HG03558 (cell line): ENCODE data around the gene TPM4.

Experiments
- ATAC-seq: cut with Tn5 transposase; IDR thresholded peaks from one replicate; pipeline ENCODE4 v1.9.1; 2021; ENCODE audit warnings: moderate number of reproducible peaks; ENCODE audit not compliant: unreplicated experiment; ENCODE audit errors: extremely low read depth

Gene TPM4

GRCh38 chr19:16041299-16041990, 34.9 kb upstream of the TPM4 start:
- no peak for ATAC-seq

- no peak for ATAC-seq
These were observed 34.3 kb upstream of the TPM4 start for GRCh38 chr19:16041991-16042386.

- ATAC-seq, result no peak
These were observed 33.7 kb upstream of the TPM4 start for GRCh38 chr19:16042533-16043085.

GRCh38 chr19:16043156-16043757, 33.0 kb upstream of the TPM4 start:
- ATAC-seq, result no peak

- no peak for ATAC-seq
These were observed 31.5 kb upstream of the TPM4 start for GRCh38 chr19:16044746-16045145.

- ATAC-seq, result no peak
These were observed 31.1 kb upstream of the TPM4 start for GRCh38 chr19:16045171-16045570.

GRCh38 chr19:16045893-16046292, 30.4 kb upstream of the TPM4 start:
- no peak for ATAC-seq

- ATAC-seq, result no peak
These were observed 27.7 kb upstream of the TPM4 start for GRCh38 chr19:16048583-16048982.

- no peak for ATAC-seq
These were observed 24.9 kb upstream of the TPM4 start for GRCh38 chr19:16051254-16052025.

GRCh38 chr19:16052353-16052752, 23.9 kb upstream of the TPM4 start:
- no peak for ATAC-seq

- no peak for ATAC-seq
These were observed 19.2 kb upstream of the TPM4 start for GRCh38 chr19:16057062-16057461.

GRCh38 chr19:16060294-16060693, 16.0 kb upstream of the TPM4 start:
- no peak for ATAC-seq

- no peak for ATAC-seq
These were observed 14.4 kb upstream of the TPM4 start for GRCh38 chr19:16061943-16062342.

- no peak for ATAC-seq
These were observed 13.5 kb upstream of the TPM4 start for GRCh38 chr19:16062789-16063188.

- no peak for ATAC-seq
These were observed 11.9 kb upstream of the TPM4 start for GRCh38 chr19:16064209-16064889.

- ATAC-seq, result no peak
These were observed 9.6 kb upstream of the TPM4 start for GRCh38 chr19:16066611-16067104.

GRCh38 chr19:16067205-16067938, 8.9 kb upstream of the TPM4 start:
- no peak for ATAC-seq

- ATAC-seq, result no peak
These were observed 7.5 kb upstream of the TPM4 start for GRCh38 chr19:16068696-16069259.

GRCh38 chr19:16069813-16070365, 6.4 kb upstream of the TPM4 start:
- ATAC-seq, result no peak
